Esophagus muscularis mucosa (tissue), 3 donors: Measurements from ENCODE around the gene RGS2.

ENCODE experiments used
- CTCF ChIP-seq, 3 experiments: fragments of 200-600 bp in 2 of 3; fragments of 450-650 bp in 1 of 3; sonication (generic) in 2 of 3; IDR thresholded peaks; one replicate each; pipeline ENCODE4 v1.5.1; 2017 to 2019; ENCODE audit warnings: antibody characterized with exemption in 3 of 3, mild to moderate bottlenecking in 2 of 3, moderate library complexity in 1 of 3
- POLR2AphosphoS5 ChIP-seq, 2 donors: sonication (generic); formaldehyde crosslinking; IDR thresholded peaks; one replicate each; pipeline ENCODE4 v1.6.1; 2017; ENCODE audit warnings: antibody characterized with exemption in 2 of 2

GRCh38 chr1:192762265-192762664, 46.6 kb upstream of the RGS2 start:
- no peak for TF ChIP-seq CTCF (IDR thresholded peaks at IDR 0.05)
- no peak for TF ChIP-seq POLR2AphosphoS5 (IDR thresholded peaks at IDR 0.05)
